Neural cell (in vitro differentiated cells): ENCODE measurements around the gene OR6P1.

Experiments
- EP300 ChIP-seq: fragments of 450-650 bp; conservative IDR thresholded peaks from 2 replicates; pipeline ENCODE4 v1.6.1; 2014; ENCODE audit warnings: antibody characterized with exemption, mild to moderate bottlenecking, moderate library complexity; ENCODE audit not compliant: poor library complexity, severe bottlenecking
- EZH2 ChIP-seq: fragments of 200-600, 300-800 bp; shearing (Covaris generic), sonication (generic); IDR thresholded peaks from 2 replicates; pipeline ENCODE4 v1.6.1; 2014; ENCODE audit warnings: antibody characterized with exemption, low read length, borderline replicate concordance, mild to moderate bottlenecking; ENCODE audit not compliant: insufficient read depth, poor library complexity, severe bottlenecking
- MXI1 ChIP-seq: fragments of 450-650 bp; conservative IDR thresholded peaks from 2 replicates; pipeline ENCODE4 v1.6.1; 2014; ENCODE audit warnings: antibody characterized with exemption, mild to moderate bottlenecking; ENCODE audit not compliant: poor library complexity, severe bottlenecking
- POLR2AphosphoS5 ChIP-seq: IDR thresholded peaks from 2 replicates; pipeline ENCODE4 v1.6.1; 2012
- RAD21 ChIP-seq: fragments of 450-650 bp; conservative IDR thresholded peaks from 2 replicates; pipeline ENCODE4 v1.6.1; 2014; ENCODE audit warnings: antibody characterized with exemption, mild to moderate bottlenecking, moderate library complexity
- SMC3 ChIP-seq: fragments of 450-650 bp; conservative IDR thresholded peaks from 2 replicates; pipeline ENCODE4 v1.6.1; 2014; ENCODE audit warnings: antibody characterized with exemption, mild to moderate bottlenecking, moderate library complexity; ENCODE audit not compliant: poor library complexity
- TAF1 ChIP-seq: IDR thresholded peaks from 2 replicates; pipeline ENCODE4 v1.6.1; 2012; ENCODE audit warnings: low read depth
- TF ChIP-seq, protein P1 (sequence below): fragments of 450-650 bp; IDR thresholded peaks from 2 replicates; pipeline ENCODE4 v1.5.1; 2014; ENCODE audit warnings: antibody characterized with exemption, mild to moderate bottlenecking, moderate library complexity; ENCODE audit not compliant: poor library complexity, severe bottlenecking
- TF ChIP-seq, protein P2 (sequence below): IDR thresholded peaks from 2 replicates; pipeline ENCODE4 v1.6.1; 2012; ENCODE audit warnings: borderline replicate concordance

DNA sequence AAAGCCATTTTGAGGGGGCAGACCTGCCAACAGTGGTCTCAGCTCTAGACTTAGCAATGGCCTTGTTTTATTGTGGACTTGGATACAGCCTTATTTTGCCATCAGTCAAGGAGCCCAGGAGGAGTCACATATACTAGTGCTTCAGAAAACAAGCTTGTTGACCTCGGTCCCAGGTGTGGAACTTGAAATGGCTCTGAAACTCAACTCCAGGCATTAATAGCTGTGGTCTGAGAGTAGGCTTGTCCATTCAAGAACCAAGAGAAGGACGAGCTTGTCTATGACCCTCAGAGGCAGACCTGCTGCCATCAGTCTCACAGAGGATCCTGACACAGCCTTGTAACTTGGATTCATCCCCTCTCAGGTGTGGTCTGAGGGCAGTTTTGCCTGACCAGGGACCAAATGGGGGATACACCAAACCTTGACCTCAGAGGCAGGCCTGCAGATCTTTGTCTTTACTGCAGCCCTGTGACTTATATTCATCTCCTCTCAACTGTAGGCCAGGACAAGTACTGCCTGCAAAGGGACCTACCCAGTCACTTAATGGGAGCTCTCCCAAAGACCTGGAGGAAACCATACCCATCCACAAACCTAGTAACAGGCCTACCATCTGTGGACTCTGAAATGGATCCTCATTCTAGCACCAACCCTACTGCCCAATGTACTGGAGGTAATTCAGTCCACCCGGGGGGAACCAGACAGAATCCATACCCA lies 49.3 kb downstream of the OR6P1 start:
- TF ChIP-seq, protein P1, sequence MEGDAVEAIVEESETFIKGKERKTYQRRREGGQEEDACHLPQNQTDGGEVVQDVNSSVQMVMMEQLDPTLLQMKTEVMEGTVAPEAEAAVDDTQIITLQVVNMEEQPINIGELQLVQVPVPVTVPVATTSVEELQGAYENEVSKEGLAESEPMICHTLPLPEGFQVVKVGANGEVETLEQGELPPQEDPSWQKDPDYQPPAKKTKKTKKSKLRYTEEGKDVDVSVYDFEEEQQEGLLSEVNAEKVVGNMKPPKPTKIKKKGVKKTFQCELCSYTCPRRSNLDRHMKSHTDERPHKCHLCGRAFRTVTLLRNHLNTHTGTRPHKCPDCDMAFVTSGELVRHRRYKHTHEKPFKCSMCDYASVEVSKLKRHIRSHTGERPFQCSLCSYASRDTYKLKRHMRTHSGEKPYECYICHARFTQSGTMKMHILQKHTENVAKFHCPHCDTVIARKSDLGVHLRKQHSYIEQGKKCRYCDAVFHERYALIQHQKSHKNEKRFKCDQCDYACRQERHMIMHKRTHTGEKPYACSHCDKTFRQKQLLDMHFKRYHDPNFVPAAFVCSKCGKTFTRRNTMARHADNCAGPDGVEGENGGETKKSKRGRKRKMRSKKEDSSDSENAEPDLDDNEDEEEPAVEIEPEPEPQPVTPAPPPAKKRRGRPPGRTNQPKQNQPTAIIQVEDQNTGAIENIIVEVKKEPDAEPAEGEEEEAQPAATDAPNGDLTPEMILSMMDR = no peak
- no peak for TF ChIP-seq POLR2AphosphoS5
- TF ChIP-seq EP300 = no peak
- TF ChIP-seq EZH2 = no peak
- no peak for TF ChIP-seq SMC3
- no peak for TF ChIP-seq TAF1
- TF ChIP-seq, protein P2, sequence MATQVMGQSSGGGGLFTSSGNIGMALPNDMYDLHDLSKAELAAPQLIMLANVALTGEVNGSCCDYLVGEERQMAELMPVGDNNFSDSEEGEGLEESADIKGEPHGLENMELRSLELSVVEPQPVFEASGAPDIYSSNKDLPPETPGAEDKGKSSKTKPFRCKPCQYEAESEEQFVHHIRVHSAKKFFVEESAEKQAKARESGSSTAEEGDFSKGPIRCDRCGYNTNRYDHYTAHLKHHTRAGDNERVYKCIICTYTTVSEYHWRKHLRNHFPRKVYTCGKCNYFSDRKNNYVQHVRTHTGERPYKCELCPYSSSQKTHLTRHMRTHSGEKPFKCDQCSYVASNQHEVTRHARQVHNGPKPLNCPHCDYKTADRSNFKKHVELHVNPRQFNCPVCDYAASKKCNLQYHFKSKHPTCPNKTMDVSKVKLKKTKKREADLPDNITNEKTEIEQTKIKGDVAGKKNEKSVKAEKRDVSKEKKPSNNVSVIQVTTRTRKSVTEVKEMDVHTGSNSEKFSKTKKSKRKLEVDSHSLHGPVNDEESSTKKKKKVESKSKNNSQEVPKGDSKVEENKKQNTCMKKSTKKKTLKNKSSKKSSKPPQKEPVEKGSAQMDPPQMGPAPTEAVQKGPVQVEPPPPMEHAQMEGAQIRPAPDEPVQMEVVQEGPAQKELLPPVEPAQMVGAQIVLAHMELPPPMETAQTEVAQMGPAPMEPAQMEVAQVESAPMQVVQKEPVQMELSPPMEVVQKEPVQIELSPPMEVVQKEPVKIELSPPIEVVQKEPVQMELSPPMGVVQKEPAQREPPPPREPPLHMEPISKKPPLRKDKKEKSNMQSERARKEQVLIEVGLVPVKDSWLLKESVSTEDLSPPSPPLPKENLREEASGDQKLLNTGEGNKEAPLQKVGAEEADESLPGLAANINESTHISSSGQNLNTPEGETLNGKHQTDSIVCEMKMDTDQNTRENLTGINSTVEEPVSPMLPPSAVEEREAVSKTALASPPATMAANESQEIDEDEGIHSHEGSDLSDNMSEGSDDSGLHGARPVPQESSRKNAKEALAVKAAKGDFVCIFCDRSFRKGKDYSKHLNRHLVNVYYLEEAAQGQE = no peak
- no peak for TF ChIP-seq RAD21
- TF ChIP-seq MXI1 = no peak
